SK-N-MC (cell line): ENCODE results near the gene GIGYF2.

Source experiments
- EZH2 ChIP-seq: fragments of 200-600 bp; sonication (generic); IDR thresholded peaks from one replicate; pipeline ENCODE4 v1.6.1; 2017; ENCODE audit warnings: antibody characterized with exemption
- POLR2AphosphoS5 ChIP-seq: IDR thresholded peaks from 2 replicates; pipeline ENCODE4 v1.6.1; 2012; ENCODE audit warnings: mild to moderate bottlenecking, low read depth, low read length, borderline replicate concordance

DNA sequence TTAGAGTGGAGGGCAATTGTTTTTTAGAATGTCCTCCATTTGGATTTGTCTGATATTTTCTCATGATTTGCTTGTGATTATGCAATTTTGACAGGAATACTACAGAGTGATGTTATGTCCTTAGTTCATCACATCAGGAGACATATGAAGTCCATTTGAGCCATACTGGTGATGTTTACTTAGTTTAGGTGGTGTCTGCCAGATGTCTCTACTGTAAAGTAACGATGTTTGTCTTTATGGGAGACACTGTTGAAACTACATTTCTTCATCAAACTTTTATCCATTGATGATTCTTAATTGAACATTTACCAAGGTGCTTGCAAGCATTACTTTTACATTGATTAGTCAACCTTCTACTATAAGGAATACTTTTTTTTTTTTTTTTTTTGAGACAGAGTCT lies 168.0 kb downstream of the GIGYF2 start:
- TF ChIP-seq POLR2AphosphoS5 (no peak), EZH2 (no peak)
